AG09319 (cell line): ENCODE data around the gene EFHD2.

Source experiments
- DNase-seq: peaks from one replicate; pipeline ENCODE4 v3.0.0-alpha.2; 2010; ENCODE audit warnings: low read depth; ENCODE audit errors: extremely low read depth
- CTCF ChIP-seq: IDR thresholded peaks from 2 replicates; pipeline ENCODE4 v1.5.1; 2011; ENCODE audit warnings: low read depth, mild to moderate bottlenecking, inconsistent platforms, low read length, moderate library complexity

The EFHD2 gene

GRCh38 chr1:15435239-15436077 is 25.8 kb downstream of the EFHD2 start:
- no peak for TF ChIP-seq CTCF
- DNase-seq: no peak

GRCh38 chr1:15436881-15437442 is 27.3 kb downstream of the EFHD2 start:
- DNase-seq: no peak
- no peak for TF ChIP-seq CTCF

GRCh38 chr1:15439325-15439724 is 29.6 kb downstream of the EFHD2 start:
- no peak for TF ChIP-seq CTCF
- DNase-seq: no peak

GRCh38 chr1:15440357-15440756 is 30.7 kb downstream of the EFHD2 start:
- TF ChIP-seq CTCF: no peak
- DNase-seq: no peak

- no peak for TF ChIP-seq CTCF
- DNase-seq: no peak
These were observed 31.6 kb downstream of the EFHD2 start for GRCh38 chr1:15441247-15441646.

GRCh38 chr1:15442119-15442518 is 32.4 kb downstream of the EFHD2 start:
- no peak for TF ChIP-seq CTCF
- DNase-seq: no peak

GRCh38 chr1:15442759-15443158 is 33.1 kb downstream of the EFHD2 start:
- no peak for TF ChIP-seq CTCF
- DNase-seq: no peak
